GM12801 (cell line): ENCODE measurements around the gene OR11A1.

ENCODE experiments used
- TF ChIP-seq, protein P1 (sequence below): IDR thresholded peaks from one replicate; pipeline ENCODE4 v1.5.1; 2011; ENCODE audit warnings: control low read depth; ENCODE audit not compliant: insufficient read length; ENCODE audit errors: extremely low read depth

OR11A1 gene

DNA sequence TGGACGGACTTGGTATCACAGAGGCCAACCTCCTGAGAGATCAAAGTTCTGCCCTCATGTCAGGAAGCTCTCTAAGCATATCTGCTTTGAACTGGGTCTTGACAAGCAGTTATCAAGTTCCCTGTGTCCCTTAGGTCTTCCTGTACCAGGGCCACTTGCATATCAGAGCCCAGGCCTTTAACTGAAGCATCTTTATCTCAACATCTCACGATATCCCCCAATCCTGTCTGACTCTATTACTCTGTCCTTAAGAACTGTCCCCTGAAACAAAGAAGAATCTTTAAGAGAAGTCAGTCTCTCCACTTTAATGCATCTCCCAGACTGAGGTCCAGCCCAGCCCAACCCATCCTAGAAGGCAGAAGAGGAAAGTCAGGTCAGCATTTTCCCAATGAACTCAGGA, 22.7 kb upstream of the OR11A1 start:
- TF ChIP-seq, protein P1, sequence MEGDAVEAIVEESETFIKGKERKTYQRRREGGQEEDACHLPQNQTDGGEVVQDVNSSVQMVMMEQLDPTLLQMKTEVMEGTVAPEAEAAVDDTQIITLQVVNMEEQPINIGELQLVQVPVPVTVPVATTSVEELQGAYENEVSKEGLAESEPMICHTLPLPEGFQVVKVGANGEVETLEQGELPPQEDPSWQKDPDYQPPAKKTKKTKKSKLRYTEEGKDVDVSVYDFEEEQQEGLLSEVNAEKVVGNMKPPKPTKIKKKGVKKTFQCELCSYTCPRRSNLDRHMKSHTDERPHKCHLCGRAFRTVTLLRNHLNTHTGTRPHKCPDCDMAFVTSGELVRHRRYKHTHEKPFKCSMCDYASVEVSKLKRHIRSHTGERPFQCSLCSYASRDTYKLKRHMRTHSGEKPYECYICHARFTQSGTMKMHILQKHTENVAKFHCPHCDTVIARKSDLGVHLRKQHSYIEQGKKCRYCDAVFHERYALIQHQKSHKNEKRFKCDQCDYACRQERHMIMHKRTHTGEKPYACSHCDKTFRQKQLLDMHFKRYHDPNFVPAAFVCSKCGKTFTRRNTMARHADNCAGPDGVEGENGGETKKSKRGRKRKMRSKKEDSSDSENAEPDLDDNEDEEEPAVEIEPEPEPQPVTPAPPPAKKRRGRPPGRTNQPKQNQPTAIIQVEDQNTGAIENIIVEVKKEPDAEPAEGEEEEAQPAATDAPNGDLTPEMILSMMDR: no peak

DNA sequence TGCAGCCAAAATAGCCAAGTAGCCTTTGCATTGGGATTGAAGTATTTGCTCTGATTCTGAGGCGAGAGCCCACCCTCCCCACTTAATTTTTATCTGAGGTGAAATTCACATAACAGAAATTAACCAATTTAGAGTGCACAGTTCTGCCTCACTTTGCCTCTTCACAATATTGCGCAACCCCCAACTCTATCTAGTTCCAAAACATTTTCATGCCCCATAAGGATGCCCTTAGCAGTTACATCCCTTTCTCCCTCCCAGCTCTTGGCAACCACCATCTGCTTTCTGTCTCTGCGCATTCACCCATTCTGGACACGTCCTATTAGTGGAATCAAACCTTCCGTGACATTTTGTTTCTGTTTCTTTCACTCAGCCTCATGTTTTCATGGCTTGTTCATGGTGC, 21.9 kb upstream of the OR11A1 start:
- TF ChIP-seq, protein P1: no peak

DNA sequence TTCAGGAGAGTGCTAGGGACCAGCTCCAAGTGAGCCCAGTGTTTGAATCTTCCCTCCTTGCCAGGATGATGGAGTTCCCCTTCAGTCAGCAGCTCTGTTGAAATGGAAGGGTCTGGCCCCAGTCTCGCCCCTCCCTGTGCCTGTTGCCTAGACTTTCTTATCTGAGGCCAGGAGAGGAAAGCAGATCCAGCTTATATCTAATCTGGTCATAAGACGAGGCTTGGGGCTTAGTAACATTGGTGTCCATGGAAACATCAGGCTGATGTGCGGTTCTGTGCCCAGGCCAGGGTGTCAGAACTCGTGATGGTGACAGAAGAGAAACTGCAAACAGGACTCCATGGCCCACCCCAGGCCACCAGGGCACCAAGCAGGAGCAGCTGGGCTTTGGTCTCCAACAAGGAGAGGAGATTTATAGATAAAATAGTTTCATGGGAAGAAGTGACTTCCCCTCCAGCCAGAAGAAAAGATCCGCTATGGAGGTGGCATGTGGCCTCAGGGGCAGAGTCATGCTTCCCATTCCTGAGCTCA, 21.1 kb upstream of the OR11A1 start:
- TF ChIP-seq, protein P1: no peak

DNA sequence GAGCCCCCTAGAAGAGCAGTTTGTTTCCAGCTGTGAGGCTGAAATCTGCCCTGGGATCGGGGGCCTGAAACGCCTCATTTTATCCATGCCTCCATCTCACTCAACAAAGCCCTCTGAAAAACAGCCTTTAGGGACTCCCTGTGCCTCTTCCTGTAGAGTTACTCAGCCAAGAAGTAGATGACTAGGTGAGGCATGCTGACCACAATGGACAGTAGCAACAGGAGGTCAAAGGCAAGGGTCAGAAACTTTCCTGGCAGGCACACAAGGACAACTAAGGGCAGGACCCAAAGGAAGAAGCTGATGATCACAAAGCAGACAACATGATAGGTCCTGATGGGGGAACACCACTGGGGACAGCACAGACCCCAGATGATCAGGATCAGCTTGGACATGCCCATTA, 18.1 kb upstream of the OR11A1 start:
- TF ChIP-seq, protein P1: no peak

DNA sequence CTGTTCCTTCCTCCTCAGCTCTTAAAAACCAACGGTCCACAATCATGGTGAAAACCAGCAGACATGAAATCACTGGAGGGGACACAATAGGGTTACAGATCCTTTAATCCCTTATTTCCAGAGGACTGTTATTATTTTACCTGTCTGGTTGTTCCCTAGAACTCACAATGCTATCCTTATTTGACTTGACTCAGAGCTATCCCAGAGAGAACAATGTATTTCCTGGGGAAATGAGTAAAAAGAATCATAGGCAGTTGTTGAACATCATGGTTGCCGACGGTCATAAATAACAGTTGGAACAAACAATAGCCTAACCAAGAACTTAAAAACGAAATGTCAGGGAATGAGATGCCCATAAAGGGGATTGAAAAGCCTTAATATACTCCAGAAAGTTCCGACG, 9.4 kb upstream of the OR11A1 start:
- TF ChIP-seq, protein P1: no peak

DNA sequence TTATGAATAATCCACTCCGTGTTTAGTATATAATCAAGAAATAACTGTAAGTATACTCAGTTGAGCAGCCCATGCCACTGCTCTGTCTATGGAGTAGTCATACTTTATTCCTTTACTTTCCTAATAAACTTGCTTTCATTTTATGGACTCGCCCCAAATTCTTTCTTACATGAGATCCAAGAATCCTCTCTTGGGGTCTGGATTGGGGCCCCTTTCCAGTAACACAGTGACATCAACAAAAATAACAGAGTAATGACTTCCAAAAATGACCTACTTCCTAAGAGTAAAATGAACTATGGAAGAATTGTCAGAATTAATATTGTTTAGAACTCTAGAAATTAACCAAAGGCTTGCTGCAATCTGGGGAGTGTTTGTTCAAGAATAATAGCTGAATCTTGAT, 8.9 kb upstream of the OR11A1 start:
- TF ChIP-seq, protein P1: no peak

DNA sequence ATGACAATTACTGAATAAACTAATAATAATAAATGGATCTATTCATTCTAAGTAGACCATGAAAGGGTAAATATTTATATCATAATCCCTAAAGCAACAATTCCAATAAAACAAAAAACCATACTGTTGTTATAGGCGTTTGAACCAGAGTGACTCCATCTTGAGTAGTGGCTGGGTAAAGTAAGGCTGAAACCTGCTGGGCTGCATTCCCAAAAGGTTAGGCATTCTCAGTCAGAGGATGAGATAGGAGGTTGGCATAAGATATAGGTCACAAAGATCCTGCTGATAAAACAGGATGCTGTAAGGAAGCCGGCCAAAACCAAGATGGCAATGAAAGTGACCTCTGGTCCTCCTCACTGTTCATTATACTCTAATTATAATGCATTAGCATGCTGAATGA, 8.4 kb upstream of the OR11A1 start:
- TF ChIP-seq, protein P1: no peak

DNA sequence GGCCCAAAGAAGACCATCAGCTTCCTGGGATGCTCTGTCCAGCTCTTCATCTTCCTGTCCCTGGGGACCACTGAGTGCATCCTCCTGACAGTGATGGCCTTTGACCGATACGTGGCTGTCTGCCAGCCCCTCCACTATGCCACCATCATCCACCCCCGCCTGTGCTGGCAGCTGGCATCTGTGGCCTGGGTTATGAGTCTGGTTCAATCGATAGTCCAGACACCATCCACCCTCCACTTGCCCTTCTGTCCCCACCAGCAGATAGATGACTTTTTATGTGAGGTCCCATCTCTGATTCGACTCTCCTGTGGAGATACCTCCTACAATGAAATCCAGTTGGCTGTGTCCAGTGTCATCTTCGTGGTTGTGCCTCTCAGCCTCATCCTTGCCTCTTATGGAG, 5.2 kb upstream of the OR11A1 start:
- TF ChIP-seq, protein P1: no peak
